NCI-H146 treated with DMSO at 0.1 percent for 48 hours (cell line): Measurements from ENCODE around the gene DCXR.
A peak's percentile ranks its signal among the peaks of the same experiment; 100 is the strongest.

Experiments used
- DNase-seq: peaks from one replicate; lab custom pipeline; 2025; ENCODE audit not compliant: unreplicated experiment; lab: John Stamatoyannopoulos, UW

Gene DCXR

GRCh38 chr17:82055023-82055964 is 17.8 kb upstream of the DCXR start:
- DNase-seq, result no peak

DNA sequence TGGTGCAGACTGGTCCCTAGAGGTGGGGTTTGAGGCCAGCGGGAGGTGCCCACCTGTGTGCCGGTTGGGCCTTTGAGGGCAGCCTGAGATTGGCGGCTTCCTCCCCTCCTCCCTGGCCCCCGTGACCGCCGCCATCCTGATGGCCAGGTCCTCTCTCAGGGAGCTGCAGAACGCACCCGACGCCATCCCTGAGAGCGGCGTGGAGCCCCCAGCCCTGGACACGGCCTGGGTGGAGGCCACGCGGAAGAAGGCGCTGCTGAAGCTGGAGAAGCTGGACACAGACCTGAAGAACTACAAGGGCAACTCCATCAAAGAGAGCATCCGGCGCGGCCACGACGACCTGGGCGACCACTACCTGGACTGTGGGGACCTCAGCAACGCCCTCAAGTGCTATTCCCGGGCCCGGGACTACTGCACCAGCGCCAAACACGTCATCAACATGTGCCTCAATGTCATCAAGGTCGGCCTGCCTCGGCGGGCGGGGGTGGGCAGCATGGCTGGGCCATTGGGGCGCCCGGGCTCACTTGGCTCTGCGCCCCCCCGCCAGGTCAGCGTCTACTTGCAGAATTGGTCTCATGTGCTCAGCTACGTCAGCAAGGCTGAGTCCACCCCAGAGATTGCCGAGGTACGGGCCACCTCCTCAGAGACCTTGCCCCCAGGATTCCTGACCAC is 17.0 kb upstream of the DCXR start:
- no peak for DNase-seq

DNA sequence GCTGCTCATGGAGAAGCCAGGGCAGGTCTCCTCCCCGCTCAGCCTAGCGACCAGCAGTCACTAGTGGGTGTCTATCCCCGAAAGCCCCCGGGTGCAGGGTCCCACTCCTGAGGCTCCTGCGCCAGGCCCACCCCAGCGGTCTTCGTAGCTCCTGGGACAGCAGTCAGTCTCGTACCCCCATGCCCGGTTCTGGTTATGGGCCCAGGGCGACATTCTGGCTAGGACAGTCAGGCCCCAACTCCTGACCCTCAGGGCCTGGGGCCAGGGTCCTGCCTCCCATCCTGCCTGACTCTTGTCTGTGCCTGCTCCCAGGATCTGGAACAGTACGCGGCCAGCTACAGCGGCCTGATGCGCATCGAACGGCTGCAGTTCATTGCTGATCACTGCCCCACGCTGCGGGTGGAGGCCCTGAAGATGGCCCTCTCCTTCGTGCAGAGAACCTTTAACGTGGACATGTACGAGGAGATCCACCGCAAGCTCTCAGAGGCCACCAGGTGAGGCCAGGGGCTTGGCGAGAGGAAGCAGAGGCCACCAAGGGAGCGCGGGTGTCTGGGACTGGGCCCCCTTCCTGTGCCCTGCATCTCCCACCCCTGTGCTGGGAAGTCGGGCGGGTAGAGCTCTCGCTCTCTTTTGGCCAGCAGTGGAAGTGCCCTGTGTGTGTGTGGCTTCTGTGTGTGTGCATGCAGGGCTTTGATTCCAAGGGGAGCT is 16.2 kb upstream of the DCXR start:
- DNase-seq, result no peak

DNA sequence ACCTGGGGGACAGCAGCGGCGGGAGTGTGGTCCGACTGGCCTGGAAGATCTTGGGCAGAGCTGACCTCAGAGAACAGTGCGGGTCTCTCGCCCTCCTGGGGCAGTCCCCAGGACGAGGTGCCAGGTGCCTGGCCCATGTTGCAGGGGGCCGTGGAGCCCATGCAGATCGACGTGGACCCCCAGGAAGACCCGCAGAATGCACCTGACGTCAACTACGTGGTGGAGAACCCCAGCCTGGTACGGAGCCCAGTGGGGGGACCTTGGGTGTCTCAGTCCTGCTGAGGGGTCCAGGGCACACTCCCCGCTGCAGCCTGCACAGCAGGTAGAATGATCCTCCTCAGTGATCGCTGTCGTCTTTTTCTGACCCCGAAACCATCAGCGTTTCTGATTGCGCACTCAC is 15.6 kb upstream of the DCXR start:
- DNase-seq, result no peak

- DNase-seq, result no peak
Measured at GRCh38 chr17:82052638-82053059, 15.2 kb upstream of the DCXR start.

DNA sequence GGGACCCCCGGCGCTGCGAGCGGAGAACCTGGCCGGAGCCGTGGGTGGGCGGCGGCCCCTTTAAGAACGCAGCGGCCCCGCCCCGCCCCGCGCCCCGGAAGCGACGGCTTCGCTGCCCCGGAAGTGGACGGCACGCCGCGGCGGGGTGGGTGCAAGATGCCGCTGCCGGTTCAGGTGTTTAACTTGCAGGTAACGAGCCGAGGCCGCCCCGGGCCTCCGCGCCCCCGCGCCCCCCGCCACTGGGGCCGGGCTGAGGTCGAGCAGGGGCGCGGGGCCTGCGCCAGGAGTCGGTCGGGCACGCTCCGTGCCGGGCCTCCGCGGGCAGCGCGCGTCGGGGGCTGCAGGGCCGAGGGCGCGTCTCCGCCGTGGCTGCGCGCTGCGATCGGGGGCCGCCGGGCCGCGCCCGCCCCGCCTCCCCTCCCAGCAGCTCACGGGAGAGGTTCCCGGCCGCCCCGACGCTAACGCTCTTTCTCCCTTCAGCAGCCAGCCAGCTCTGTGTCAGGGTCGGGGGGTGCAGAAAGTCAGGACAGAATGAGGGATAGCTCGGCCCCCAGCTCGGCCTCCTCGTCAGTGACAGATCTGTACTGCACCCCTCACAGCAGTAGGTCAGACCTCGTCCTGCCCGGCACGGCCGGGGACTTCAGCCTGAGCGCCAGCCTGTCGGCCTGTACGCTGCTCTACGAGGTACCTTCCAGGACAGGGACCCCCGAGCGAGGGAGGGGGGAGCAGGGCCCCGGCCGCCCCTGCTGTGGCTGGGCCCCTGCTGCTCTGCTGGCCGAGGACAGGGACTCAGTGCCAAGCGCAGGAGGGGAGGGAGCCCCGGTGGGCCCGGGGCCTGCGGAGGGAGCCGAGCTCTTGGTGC is 14.5 kb upstream of the DCXR start, which contains the start of the genes GPS1 and RFNG:
Gene GPS1 (plus strand): TSS at position 123 of the 862 bp plus-strand sequence. CDS start 34 bp downstream, at position 157.
Gene RFNG (minus strand): TSS at position 36 of the 862 bp plus-strand sequence. CDS start 45 bp downstream, outside the sequence.
- peak; percentile 14 for DNase-seq

- DNase-seq, result no peak
Measured at GRCh38 chr17:82050761-82051641, 13.5 kb upstream of the DCXR start.

DNA sequence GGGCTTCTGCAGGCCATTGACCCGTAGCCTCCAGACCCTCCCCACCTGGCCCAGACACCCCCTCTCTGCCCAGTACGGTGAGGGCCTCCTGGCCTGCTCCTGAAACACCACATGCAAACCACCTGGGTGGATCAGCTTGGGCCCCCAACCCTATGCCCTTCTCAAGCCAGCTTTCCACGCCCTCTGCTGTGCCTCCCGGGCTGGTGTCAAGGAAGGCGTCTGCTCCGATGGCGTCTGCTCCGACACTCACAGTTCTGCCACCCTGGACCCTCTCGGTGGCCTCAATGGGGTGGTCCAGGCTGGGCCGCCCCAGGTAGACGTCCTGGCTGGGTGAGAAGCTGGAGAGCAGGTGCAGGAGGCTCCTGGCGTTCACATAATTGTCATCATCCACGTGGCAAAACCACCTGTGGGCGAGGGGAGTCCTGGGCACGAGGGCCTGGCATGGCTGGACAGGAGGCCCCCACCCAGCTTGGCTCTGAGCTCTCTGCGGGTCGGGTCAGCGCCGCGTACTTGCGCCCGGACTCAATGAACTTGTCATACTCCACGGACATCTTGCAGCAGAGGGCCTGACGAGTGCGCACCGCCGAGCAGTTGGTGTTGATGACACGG is 12.8 kb upstream of the DCXR start:
- no peak for DNase-seq

- no peak for DNase-seq
Measured at GRCh38 chr17:82049521-82049971, 12.0 kb upstream of the DCXR start.

DNA sequence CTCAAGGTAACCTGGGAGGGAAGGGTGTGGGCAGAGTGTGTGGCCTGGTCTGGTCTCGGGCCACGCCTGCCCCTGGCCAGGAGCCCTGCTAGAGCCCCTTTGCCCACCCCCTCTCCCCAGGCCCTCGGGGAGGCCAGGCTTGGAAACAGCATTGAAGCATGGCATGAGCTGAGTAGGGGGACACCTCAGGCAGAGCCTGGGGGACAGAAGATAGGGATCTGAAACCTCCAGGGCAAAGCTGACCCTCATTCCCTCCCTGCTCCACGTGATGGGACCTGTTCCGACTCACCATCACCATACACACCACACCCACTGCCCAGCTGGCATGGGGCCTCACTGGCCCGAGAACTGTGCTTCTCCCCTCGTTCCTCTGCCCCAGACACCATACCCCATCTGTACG is 11.6 kb upstream of the DCXR start:
- no peak for DNase-seq

- no peak for DNase-seq
Measured at GRCh38 chr17:82048571-82048971, 11.1 kb upstream of the DCXR start.

DNA sequence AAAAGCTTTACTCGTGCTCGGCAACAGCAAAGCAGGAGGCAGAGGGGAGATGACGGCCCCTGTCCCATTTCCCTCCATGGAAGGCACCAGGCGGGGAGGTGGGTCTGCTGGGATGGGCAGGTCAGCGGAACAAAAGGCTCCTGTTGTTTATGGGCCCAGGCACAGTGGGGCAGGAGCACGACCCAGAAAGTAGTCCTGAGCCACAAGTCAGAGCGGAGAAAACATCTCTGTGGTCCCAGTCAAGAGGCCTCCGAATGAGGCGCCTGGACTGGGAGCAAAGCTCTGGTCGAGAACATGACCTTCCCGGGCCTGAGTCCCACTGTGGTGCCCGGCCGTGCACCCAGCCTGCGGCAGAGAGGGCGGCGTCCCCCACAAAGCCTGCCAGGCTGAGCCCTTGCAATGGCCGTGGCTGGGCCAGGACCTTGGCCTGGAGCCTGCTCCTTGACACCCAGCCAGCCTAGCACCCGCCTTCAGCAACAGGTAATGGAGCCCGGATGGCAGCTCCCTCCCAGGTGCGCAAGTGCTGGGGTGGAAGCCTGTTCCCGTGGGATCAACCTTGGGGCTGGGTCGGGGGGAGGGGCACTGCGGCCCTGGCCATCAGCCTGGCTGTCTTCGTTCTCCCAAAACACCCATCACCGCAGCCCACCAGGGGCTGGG is 10.5 kb upstream of the DCXR start:
- DNase-seq, result no peak

- no peak for DNase-seq
Measured at GRCh38 chr17:82047379-82047778, 9.9 kb upstream of the DCXR start.

- no peak for DNase-seq
Measured at GRCh38 chr17:82046903-82047302, 9.4 kb upstream of the DCXR start.

DNA sequence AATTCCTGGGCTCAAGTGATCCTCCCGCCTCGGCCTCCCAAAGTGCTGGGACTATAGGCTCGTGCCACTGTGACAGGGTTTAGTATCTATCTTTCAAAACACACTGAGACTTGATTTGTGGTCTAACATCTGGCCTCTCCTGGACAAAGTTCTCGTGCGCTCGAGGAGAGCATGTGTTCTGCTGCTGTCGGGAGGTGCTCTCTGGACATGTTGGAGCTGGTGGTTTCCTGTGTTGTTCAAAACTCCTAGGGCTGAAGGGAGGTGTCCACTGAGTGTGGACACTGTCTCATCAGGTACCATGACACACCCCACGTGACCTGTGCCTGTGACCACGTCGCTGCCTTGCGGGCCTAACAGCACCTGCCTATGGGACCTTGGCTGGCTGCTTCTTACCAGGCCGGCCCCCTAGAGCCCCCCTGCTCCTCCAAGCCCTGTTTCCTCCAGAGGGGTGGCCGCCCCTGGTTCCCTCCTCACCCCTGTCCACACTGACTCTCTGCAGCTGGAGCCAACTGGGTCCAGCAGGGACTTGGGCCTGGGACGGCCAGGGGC is 8.5 kb upstream of the DCXR start:
- DNase-seq, result no peak

DNA sequence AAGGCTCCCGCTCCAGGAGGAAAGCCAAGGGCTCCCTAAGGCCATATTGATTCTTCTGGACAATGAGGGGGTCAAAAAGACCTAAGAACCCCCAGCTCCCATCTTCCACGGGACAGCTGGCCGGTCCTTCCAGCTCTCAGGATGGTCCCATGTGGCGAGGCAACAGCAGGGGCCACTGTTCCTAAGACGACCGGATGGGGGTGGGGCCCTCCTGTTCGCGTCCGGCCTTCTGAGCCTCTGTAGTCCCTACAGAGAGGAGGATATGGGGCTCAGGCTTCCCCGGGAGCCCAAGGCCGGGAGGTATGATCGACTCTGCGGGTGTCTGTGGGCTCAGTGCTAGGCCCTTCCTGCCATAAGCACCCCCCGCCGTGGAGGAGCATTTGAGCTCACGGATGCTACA is 6.0 kb upstream of the DCXR start:
- DNase-seq, result no peak

DNA sequence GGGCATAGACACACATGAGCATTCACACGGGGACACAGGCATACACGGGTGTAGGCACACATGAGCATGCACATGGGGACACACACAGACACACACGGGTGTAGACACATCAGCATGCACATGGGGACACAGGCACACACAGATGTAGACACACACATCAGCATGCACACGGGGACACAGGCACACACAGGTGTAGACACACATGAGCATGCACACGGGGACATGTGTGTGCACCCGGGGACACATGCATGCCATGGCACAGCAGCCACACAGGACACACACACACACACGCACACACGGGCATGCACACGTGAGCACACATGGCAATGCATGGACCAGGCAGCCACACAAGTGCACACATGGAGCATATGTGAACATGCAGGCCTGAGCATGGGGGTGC is 5.2 kb upstream of the DCXR start:
- DNase-seq, result no peak

DNA sequence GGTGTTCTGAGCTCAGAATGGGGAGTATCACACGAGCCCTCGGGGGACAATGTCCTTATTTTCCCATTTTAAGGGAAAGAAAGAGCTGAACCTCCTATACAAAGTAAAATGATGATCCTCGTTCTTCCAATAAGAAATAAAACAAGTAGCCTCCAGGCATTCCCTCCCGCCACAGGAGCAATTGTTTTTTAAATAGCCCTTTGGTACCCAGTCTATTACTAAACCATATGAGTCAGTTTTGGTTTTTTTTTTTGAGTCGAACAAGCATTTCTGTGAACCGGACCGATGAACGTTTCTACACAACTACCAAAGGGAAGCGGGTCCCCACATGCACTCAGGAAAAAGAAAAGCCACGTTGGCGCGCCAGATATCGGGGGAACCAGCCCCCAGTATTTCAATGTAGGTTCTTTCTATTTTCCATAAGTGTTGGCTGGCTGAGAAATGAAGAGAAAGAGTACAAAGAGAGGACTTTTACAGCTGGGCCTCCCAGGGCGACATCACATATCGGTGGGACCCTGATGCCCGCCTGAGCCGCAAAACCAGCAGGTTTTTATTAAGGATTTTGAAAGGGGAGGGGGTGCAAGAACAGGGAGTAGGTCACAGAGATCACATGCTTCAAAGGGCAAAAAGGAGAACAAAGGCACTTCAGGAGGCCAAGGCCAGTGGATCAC is 3.8 kb upstream of the DCXR start:
- DNase-seq, result no peak
